ENCODE data around the gene PVALB.

DNA sequence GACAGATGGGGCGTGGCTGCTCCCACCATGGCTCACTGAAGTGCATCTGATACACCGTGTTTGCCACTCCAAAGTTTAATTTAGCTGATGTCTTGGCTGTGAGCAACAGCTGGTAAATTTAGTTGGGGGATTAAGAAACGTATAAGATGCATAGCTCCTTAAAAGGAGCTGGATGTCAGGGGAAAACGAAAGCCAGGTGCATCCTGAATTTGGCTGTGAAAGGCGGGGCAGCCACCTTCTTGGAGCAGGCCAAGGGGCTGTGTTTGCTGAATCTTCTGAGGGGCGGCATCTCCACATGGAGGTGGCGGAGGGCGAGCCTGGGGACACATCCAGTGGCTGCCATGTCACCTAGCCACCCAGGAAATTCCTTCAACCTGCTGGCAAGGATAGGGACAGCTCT lies 23.3 kb upstream of the PVALB start:
- TF ChIP-seq, protein P1, sequence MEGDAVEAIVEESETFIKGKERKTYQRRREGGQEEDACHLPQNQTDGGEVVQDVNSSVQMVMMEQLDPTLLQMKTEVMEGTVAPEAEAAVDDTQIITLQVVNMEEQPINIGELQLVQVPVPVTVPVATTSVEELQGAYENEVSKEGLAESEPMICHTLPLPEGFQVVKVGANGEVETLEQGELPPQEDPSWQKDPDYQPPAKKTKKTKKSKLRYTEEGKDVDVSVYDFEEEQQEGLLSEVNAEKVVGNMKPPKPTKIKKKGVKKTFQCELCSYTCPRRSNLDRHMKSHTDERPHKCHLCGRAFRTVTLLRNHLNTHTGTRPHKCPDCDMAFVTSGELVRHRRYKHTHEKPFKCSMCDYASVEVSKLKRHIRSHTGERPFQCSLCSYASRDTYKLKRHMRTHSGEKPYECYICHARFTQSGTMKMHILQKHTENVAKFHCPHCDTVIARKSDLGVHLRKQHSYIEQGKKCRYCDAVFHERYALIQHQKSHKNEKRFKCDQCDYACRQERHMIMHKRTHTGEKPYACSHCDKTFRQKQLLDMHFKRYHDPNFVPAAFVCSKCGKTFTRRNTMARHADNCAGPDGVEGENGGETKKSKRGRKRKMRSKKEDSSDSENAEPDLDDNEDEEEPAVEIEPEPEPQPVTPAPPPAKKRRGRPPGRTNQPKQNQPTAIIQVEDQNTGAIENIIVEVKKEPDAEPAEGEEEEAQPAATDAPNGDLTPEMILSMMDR (IDR thresholded peaks at IDR 0.05; ENCODE audit: low read depth, low read length, poor library complexity, severe bottlenecking), result no peak
- TF ChIP-seq EZH2phosphoT487 (IDR thresholded peaks at IDR 0.05; ENCODE audit: borderline replicate concordance, low read length), result no peak
